ENCODE measurements around the gene OR1J4. TPM values are rescaled to one million over a fixed set of nuclear protein-coding genes. Genes with fewer than 3 reads are reported as not detected.

Gene OR1J4, protein sequence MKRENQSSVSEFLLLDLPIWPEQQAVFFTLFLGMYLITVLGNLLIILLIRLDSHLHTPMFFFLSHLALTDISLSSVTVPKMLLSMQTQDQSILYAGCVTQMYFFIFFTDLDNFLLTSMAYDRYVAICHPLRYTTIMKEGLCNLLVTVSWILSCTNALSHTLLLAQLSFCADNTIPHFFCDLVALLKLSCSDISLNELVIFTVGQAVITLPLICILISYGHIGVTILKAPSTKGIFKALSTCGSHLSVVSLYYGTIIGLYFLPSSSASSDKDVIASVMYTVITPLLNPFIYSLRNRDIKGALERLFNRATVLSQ
- total RNA-seq: not detected in 2 replicates

DNA sequence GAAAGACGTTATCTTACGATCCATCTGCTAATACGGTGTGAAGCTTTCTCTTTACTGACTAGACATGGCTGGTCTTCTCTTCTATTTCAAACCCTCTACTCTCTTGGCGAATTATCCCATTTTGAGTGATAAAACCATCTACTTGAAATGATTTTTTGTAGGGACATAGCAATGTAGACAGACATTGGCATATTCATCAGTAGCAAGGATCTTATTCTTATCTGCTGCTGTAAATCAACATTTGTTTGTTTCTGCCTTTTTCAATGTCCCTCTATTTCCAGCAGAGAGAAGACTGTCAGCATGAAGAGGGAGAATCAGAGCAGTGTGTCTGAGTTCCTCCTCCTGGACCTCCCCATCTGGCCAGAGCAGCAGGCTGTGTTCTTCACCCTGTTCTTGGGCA is at the start of gene OR1J4:
Gene OR1J4 (plus strand): TSS at position 301 of the 400 bp plus-strand sequence. CDS start 0 bp downstream, at position 301.

DNA sequence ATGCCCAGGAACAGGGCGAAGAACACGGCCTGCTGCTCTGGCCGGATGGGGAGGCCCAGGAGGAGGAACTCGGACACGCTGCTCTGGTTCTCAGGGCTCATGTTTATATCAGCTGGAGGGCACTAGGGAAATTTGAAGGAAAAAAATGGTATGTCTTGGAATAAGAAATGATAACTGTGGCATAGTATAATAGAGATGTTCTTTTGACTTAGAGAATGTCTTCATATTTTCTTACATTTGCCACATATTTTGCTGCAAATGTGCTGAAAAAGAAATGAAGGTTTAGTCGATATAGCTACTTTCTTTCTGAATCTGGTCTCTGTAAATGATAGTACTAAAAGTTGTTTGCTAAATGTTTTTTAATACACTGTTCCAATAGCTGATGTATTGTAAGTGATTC is 41.1 kb upstream of the OR1J4 start, which contains the start of gene OR1J1:
Gene OR1J1 (minus strand): TSS at position 101 of the 400 bp plus-strand sequence. CDS start 0 bp downstream, at position 101.

DNA sequence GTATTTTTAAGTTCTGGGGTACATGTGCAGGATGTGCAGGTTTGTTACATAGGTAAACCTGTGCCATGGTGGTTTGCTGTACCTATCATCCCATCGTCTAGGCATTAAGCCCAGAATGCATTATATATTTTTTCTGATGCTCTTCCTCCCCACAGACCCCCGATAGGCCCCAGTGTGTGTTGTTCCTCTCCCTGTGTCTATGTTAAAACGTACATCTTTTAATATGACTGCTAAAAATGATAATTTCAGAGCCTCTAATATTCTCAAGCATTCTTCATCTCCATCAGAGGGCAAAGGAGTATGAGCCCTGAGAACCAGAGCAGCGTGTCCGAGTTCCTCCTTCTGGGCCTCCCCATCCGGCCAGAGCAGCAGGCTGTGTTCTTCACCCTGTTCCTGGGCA is 8.4 kb upstream of the OR1J4 start, which contains the start of gene OR1J2:
Gene OR1J2 (plus strand): TSS at position 301 of the 400 bp plus-strand sequence. CDS start 0 bp downstream, at position 301.

DNA sequence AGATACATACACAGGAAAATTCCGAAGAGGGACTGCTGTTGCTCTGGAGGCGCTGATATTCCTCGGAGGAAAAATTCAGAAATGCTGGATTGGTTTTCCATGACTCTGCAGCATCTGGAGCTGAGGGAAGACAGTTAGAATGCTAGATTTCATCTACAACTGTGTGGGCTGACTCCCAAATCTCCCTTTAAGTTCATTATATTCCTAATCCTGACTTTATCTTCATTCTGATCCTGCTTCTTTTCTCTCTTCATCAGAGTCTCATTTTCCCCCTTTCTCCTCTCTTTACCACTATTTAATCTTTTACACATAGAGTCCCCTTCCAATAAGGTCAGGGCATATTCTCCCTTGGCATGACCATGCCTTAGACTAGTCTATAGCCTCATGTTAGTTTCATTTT is 8.3 kb downstream of the OR1J4 start, which contains the start of gene OR1N1:
Gene OR1N1 (minus strand): TSS at position 101 of the 400 bp plus-strand sequence. CDS start 0 bp downstream, at position 101.

DNA sequence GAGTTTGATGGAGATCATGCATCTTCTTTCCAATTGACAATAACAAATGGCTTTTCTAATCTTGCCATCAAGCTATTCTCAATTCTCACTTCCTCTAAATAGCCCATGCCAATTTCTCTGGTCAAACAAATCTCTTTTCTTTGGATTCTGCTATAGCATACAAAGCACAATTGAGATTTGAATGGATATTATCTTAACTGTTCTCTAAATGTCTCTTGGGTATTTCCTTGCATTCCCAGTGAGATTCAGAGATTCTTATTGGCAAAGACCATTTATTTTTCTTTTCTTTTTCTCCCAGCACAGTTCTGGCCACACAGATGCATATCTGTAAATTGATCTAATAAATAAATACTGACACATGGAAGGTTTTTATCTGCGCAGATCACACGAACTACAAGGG is 33.9 kb downstream of the OR1J4 start, which contains the start of gene OR1N2:
Gene OR1N2 (plus strand): TSS at position 301 of the 400 bp plus-strand sequence. CDS start 100 bp downstream, outside the sequence.

Other genes starting within 250 kb of the OR1J4 start
- 51.6 and 55.0 TPM in 2 replicates for gene PTGS1, start 148.1 kb upstream of the OR1J4 start, total RNA-seq
- not detected in 2 replicates for gene OR1J1, start 41.2 kb upstream of the OR1J4 start, total RNA-seq
- not detected in 2 replicates for gene OR1J2, start 8.3 kb upstream of the OR1J4 start, total RNA-seq
- gene OR1N1, start 8.2 kb downstream of the OR1J4 start, total RNA-seq: not detected in 2 replicates
- gene OR1N2, start 34.0 kb downstream of the OR1J4 start, total RNA-seq: not detected in 2 replicates
- not detected in 2 replicates for gene OR1L8, start 64.2 kb downstream of the OR1J4 start, total RNA-seq
- not detected in 2 replicates for gene OR1Q1, start 95.6 kb downstream of the OR1J4 start, total RNA-seq
- gene OR1B1, start 138.5 kb downstream of the OR1J4 start, total RNA-seq: not detected in 2 replicates
- gene OR1L1, start 142.6 kb downstream of the OR1J4 start, total RNA-seq: not detected in 2 replicates
- gene OR1L3, start 156.0 kb downstream of the OR1J4 start, total RNA-seq: not detected in 2 replicates
- gene OR1L4, start 204.8 kb downstream of the OR1J4 start, total RNA-seq: not detected in 2 replicates
- not detected in 2 replicates for gene OR1L6, start 223.2 kb downstream of the OR1J4 start, total RNA-seq